Spleen (tissue), 7 donors: ENCODE measurements around the gene ZEB2.

Experiments used
- CTCF ChIP-seq, 11 experiments: fragments of 200-600 bp in 7 of 11; fragments of 450-650 bp in 4 of 11; sonication (generic) in 4 of 11; IDR thresholded peaks in 8 of 11; conservative IDR thresholded peaks in 3 of 11; 1 replicate in 7 of 11; 2 replicates in 4 of 11; pipeline versions ENCODE4 v1.4.0 to v1.8.0; 2016 to 2021; ENCODE audit warnings: antibody characterized with exemption in 11 of 11, inconsistent platforms in 4 of 11, mild to moderate bottlenecking in 1 of 11
- POLR2A ChIP-seq, 3 donors: fragments of 450-650 bp; IDR thresholded peaks; one replicate each; pipeline ENCODE4 v1.5.1; 2017; ENCODE audit warnings: antibody characterized with exemption in 3 of 3, mild to moderate bottlenecking in 1 of 3
- POLR2AphosphoS5 ChIP-seq, 3 donors: sonication (generic); formaldehyde crosslinking; IDR thresholded peaks; one replicate each; pipeline ENCODE4 v1.5.1; 2017; ENCODE audit warnings: antibody characterized with exemption in 3 of 3
- donor health status: DM: no; HTN: no; CAD: no; lungs with moderate emphysema.
- donor health status: DM: no; HTN: no; CAD: no.
- donor health status: DM: no; HTN: no; CAD: no.

- TF ChIP-seq CTCF (IDR thresholded peaks at IDR 0.05 in 8 of 11, conservative IDR thresholded peaks at IDR 0.05 in 3 of 11), result no peak
- TF ChIP-seq POLR2A (IDR thresholded peaks at IDR 0.05), result no peak
- no peak for TF ChIP-seq POLR2AphosphoS5 (IDR thresholded peaks at IDR 0.05)
Observed at GRCh38 chr2:144501627-144502026, 18.3 kb downstream of the ZEB2 start.
